ENCODE data around the gene APBB2. TPM values are rescaled to one million over a fixed set of nuclear protein-coding genes. Genes with fewer than 3 reads are reported as not detected.

Gene APBB2
- total and polyA plus RNA-seq, 2 of the 8 experiments (the other 6 are each of a cell fraction or from before 2014, with no cell fraction given): 58.7 to 59.4 TPM

GRCh38 chr4:41095192-41095872 is 119.0 kb downstream of the APBB2 start:
- H2BK15ac ChIP-seq (ENCODE audit: low read length): no peak overlapping the region
- no peak for TF ChIP-seq BCL11A (IDR thresholded peaks at IDR 0.05; ENCODE audit: low read depth in 2 of 2, low read length in 2 of 2)

More at GRCh38 chr4:41095192-41095872, 119.0 kb downstream of the APBB2 start:
- DNase-seq (ENCODE audit: low read depth in 1 of 2, low spot score in 2 of 2): no peak
- no peak for FAIRE-seq
- no peak overlapping the region for H3K27ac ChIP-seq (ENCODE audit: low read depth, low read length)
- H3K9me3 ChIP-seq (ENCODE audit: insufficient read depth in 2 of 2, low read depth in 1 of 2, low read length in 1 of 2): no peaks in the 10 kb centered on the region
- no peaks in the 10 kb centered on the region for H3K36me3 ChIP-seq (ENCODE audit: control insufficient read depth in 2 of 4, insufficient read depth in 4 of 4, low read length in 3 of 4)
- H3K14ac ChIP-seq (ENCODE audit: insufficient read length): no peak overlapping the region
- no peaks in the 10 kb centered on the region for H4K20me1 ChIP-seq (replicated peaks in 1 of 2; ENCODE audit: control insufficient read depth in 1 of 2, insufficient read depth in 2 of 2, low read length in 2 of 2)
- CTCF ChIA-PET (ENCODE audit: partially characterized antibody): interaction anchor here (2.5 kb wide), 1 partner anchor 119 kb away, joined by 10 read pairs; no protein-coding TSS in a partner anchor
- POLR2A ChIA-PET (ENCODE audit: partially characterized antibody): interaction anchor here (1.1 kb wide), 1 partner anchor 119 kb away, joined by 3 read pairs; the partner anchor contains the start of gene APBB2
- no peak overlapping the region for H2AFZ ChIP-seq (ENCODE audit: low read length)
- H3K4me2 ChIP-seq (ENCODE audit: insufficient read depth in 1 of 2, low read depth in 2 of 2, low read length in 2 of 2): no peak overlapping the region
- no peak overlapping the region for H2BK20ac ChIP-seq (ENCODE audit: low read length)
- no peak overlapping the region for H3K18ac ChIP-seq (ENCODE audit: extremely low read depth, low read length)
- H3K9ac ChIP-seq (replicated peaks in 1 of 4; ENCODE audit: extremely low read depth in 1 of 4, low read depth in 3 of 4, low read length in 3 of 4): no peak overlapping the region
- H3K79me2 ChIP-seq (ENCODE audit: control insufficient read depth in 1 of 2, insufficient read depth in 2 of 2, low read length in 2 of 2): no peaks in the 10 kb centered on the region
- H2BK12ac ChIP-seq (ENCODE audit: low read depth, low read length): no peak overlapping the region
- H2BK5ac ChIP-seq (ENCODE audit: low read depth, low read length): no peak overlapping the region
- H4K91ac ChIP-seq (replicated peaks; ENCODE audit: insufficient read length, low read length): no peak overlapping the region
- 74% methylated on average over 2 of the region's 2 CpGs; no CpG with 5 or more reads in 1 of the 2 experiments for WGBS, 2 experiments (ENCODE audit: extremely low coverage in 1 of 2, insufficient coverage in 1 of 2, insufficient read length in 1 of 2, insufficient replicate concordance in 2 of 2, low coverage in 1 of 2, low lambda C conversion rate in 2 of 2, missing lambda C conversion rate in 1 of 2)
- H3K79me1 ChIP-seq (ENCODE audit: low read depth, low read length): 0 out of 2 replicates have a peak, but pooled peaks cover 2% of the 10 kb centered on the region
- no peak overlapping the region for H3K4me3 ChIP-seq (ENCODE audit: extremely low read depth in 1 of 4, insufficient read depth in 2 of 4, low read depth in 3 of 4, low read length in 4 of 4)
- no peaks in the 10 kb centered on the region; a peak in 1 of 7 replicates for H3K27me3 ChIP-seq (replicated peaks in 1 of 4; ENCODE audit: control insufficient read depth in 3 of 4, extremely low read depth in 1 of 4, insufficient read depth in 3 of 4, low read length in 3 of 4)
- no peak overlapping the region for H3K23ac ChIP-seq (ENCODE audit: insufficient read length)
- no peak overlapping the region for H2BK120ac ChIP-seq (replicated peaks; ENCODE audit: low read depth, low read length)
- H3K4ac ChIP-seq (replicated peaks; ENCODE audit: insufficient read length, low read depth, low read length): no peak overlapping the region
- peaks cover 0 to 3% (median 0%) of the 10 kb centered on the region in 4 experiments; a peak in 1 of 7 replicates for H3K4me1 ChIP-seq (replicated peaks in 1 of 4; ENCODE audit: control insufficient read depth in 3 of 4, insufficient read depth in 4 of 4, low read length in 3 of 4)
- H4K8ac ChIP-seq (ENCODE audit: extremely low read depth, insufficient read depth, low read length): no peak overlapping the region
- no peak overlapping the region for H2AK5ac ChIP-seq (ENCODE audit: low read depth, low read length)
- H3K56ac ChIP-seq (replicated peaks; ENCODE audit: insufficient read length, low read depth, low read length): no peak overlapping the region
- no peaks in the 10 kb centered on the region for H3K23me2 ChIP-seq (ENCODE audit: low read depth, low read length)
- no peak overlapping the region for H4K5ac ChIP-seq (ENCODE audit: insufficient read length, low read depth, low read length)

Measured in H1 (cell line).